HCT116 (cell line): ENCODE data around the gene TAX1BP1. TPM values are rescaled to one million over a fixed set of nuclear protein-coding genes. Genes with fewer than 3 reads are reported as not detected.

Experiments used
- ATAC-seq: fragments of 200-7000 bp; cut with Tn5 transposase; 2 replicates; pipeline ENCODE4 v1.9.1; 2020; ENCODE audit warnings: mild to moderate bottlenecking, moderate library complexity
- BruUV-seq: library from RNA; stranded (reverse); fragments of 400-500 nt; replicated peaks from 2 replicates; lab custom pipeline; 2021; lab: Mats Ljungman, UMichigan
- CTCF ChIA-PET: fragments of 300-600 bp; sonication (Branson Sonifier 250); formaldehyde crosslinking; loops from one replicate; lab custom pipeline; 2021; ENCODE audit warnings: antibody characterized with exemption; lab: Charles Lee
- POLR2A ChIA-PET: fragments of 300-600, 350-600 bp; sonication (Branson Sonifier 250); formaldehyde crosslinking; loops from one replicate; lab custom pipeline; 2021; ENCODE audit warnings: antibody characterized with exemption; lab: Charles Lee
- RAD21 ChIA-PET, 2 experiments: fragments of 300-600 bp; sonication (Branson Sonifier 250); formaldehyde crosslinking; loops; one replicate each; lab custom pipeline; 2023; ENCODE audit warnings: low total read pairs in 2 of 2; ENCODE audit not compliant: uncharacterized antibody in 2 of 2, unreplicated experiment in 2 of 2, low non-redundant PET in 1 of 2; lab: Charles Lee
- DNase-seq: peaks from one replicate; pipeline ENCODE4 v3.0.0-alpha.2; 2010; ENCODE audit warnings: low read depth, low spot score
- H2AFZ ChIP-seq: fragments of 200-600 bp; shearing (Covaris generic), sonication (generic); 2 replicates; pipeline ENCODE4 v1.6.1; 2017; ENCODE audit warnings: low read depth, mixed run types, mixed read lengths, antibody characterized with exemption, low read length; ENCODE audit not compliant: poor library complexity, severe bottlenecking
- H3K27ac ChIP-seq: 2 replicates; pipeline ENCODE4 v1.5.1; 2012; ENCODE audit warnings: low read depth, low read length
- H3K27me3 ChIP-seq: fragments of 200-600 bp; sonication (generic); 2 replicates; pipeline ENCODE4 v1.6.1; 2016; ENCODE audit warnings: mixed run types, low read length, mixed read lengths; ENCODE audit not compliant: insufficient read depth
- H3K36me3 ChIP-seq, 2 experiments: fragments of 200-500 bp in 1 of 2; fragments of 200-600 bp in 1 of 2; sonication (Bioruptor generic) in 1 of 2; sonication (generic) in 1 of 2; 2 replicates each; pipeline versions ENCODE4 v1.5.1 to v1.6.1; 2014 to 2016; ENCODE audit warnings: low read length in 2 of 2, inconsistent platforms in 1 of 2, mixed read lengths in 1 of 2, mixed run types in 1 of 2; ENCODE audit not compliant: insufficient read depth in 2 of 2, control insufficient read depth in 1 of 2
- H3K4me1 ChIP-seq, 2 experiments: fragments of 200-600 bp in 1 of 2; sonication (generic) in 1 of 2; 2 replicates each; pipeline versions ENCODE4 v1.5.1 to v1.6.1; 2012 to 2017; ENCODE audit warnings: low read length in 2 of 2, inconsistent platforms in 1 of 2, mild to moderate bottlenecking in 1 of 2, mixed read lengths in 1 of 2, mixed run types in 1 of 2, moderate library complexity in 1 of 2; ENCODE audit not compliant: insufficient read depth in 2 of 2, control insufficient read depth in 1 of 2
- H3K4me2 ChIP-seq: fragments of 200-600 bp; sonication (generic); 2 replicates; pipeline ENCODE4 v1.6.1; 2017; ENCODE audit warnings: mixed run types, low read length, mixed read lengths
- H3K4me3 ChIP-seq, 2 experiments: fragments of 200-600 bp in 1 of 2; sonication (generic) in 1 of 2; replicated peaks in 1 of 2; 2 replicates each; pipeline ENCODE4 v1.5.1; 2011 to 2016; ENCODE audit warnings: low read length in 2 of 2, control low read depth in 1 of 2, low read depth in 1 of 2, mild to moderate bottlenecking in 1 of 2, mixed read lengths in 1 of 2, mixed run types in 1 of 2
- H3K79me2 ChIP-seq: fragments of 200-600 bp; sonication (generic); 2 replicates; pipeline ENCODE4 v1.6.1; 2017; ENCODE audit warnings: mild to moderate bottlenecking, mixed run types, low read length, moderate library complexity, mixed read lengths; ENCODE audit not compliant: insufficient read depth
- H3K9ac ChIP-seq: fragments of 200-600 bp; sonication (generic); 2 replicates; pipeline ENCODE4 v1.6.1; 2016; ENCODE audit warnings: low read length, mixed read lengths
- H3K9me2 ChIP-seq: fragments of 200-600 bp; sonication (generic), shearing (Covaris generic); 2 replicates; pipeline ENCODE4 v1.6.1; 2017; ENCODE audit warnings: mixed run types, mild to moderate bottlenecking, moderate library complexity; ENCODE audit not compliant: insufficient read depth
- H3K9me3 ChIP-seq, 2 experiments: fragments of 200-500 bp in 1 of 2; fragments of 200-600 bp in 1 of 2; sonication (Bioruptor generic) in 1 of 2; sonication (generic) in 1 of 2; 2 replicates each; pipeline ENCODE4 v1.6.1; 2014 to 2017; ENCODE audit warnings: low read length in 2 of 2, mixed read lengths in 2 of 2, inconsistent platforms in 1 of 2, low read depth in 1 of 2, mild to moderate bottlenecking in 1 of 2, mixed run types in 1 of 2, moderate library complexity in 1 of 2; ENCODE audit not compliant: control insufficient read depth in 1 of 2, insufficient read depth in 1 of 2
- H4K20me1 ChIP-seq: fragments of 200-600 bp; sonication (generic), shearing (Covaris generic); 2 replicates; pipeline ENCODE4 v1.6.1; 2017; ENCODE audit warnings: mixed run types, mild to moderate bottlenecking, moderate library complexity; ENCODE audit not compliant: insufficient read depth
- CEBPB ChIP-seq: IDR thresholded peaks from 2 replicates; pipeline ENCODE4 v1.6.1; 2012; ENCODE audit warnings: low read depth
- CTCF ChIP-seq, 3 experiments: fragments of 200-600 bp in 1 of 3; sonication (generic) in 1 of 3; IDR thresholded peaks in 2 of 3; conservative IDR thresholded peaks in 1 of 3; 2 replicates each; pipeline ENCODE4 v1.5.1; 2012 to 2017; ENCODE audit warnings: low read depth in 2 of 3, low read length in 2 of 3, antibody characterized with exemption in 1 of 3, borderline replicate concordance in 1 of 3, control low read depth in 1 of 3, mild to moderate bottlenecking in 1 of 3, mixed read lengths in 1 of 3, mixed run types in 1 of 3, moderate library complexity in 1 of 3; ENCODE audit not compliant: insufficient read depth in 1 of 3
- EZH2 ChIP-seq: fragments of 200-600 bp; sonication (generic); IDR thresholded peaks from 2 replicates; pipeline ENCODE4 v1.6.1; 2017; ENCODE audit warnings: antibody characterized with exemption, mixed run types
- POLR2A ChIP-seq: IDR thresholded peaks from 2 replicates; pipeline ENCODE4 v1.7.0; 2011; ENCODE audit warnings: borderline replicate concordance; ENCODE audit not compliant: insufficient read depth, insufficient read length; ENCODE audit errors: extremely low read depth
- RAD21 ChIP-seq: IDR thresholded peaks from 2 replicates; pipeline ENCODE4 v1.6.1; 2012; ENCODE audit warnings: low read depth, mild to moderate bottlenecking
- REST ChIP-seq: IDR thresholded peaks from 2 replicates; pipeline ENCODE4 v1.6.1; 2012; ENCODE audit warnings: low read depth
- SP1 ChIP-seq: IDR thresholded peaks from 2 replicates; pipeline ENCODE4 v1.6.1; 2012; ENCODE audit warnings: low read depth
- ZBTB33 ChIP-seq: IDR thresholded peaks from 2 replicates; pipeline ENCODE4 v1.6.1; 2011; ENCODE audit warnings: mild to moderate bottlenecking, low read length, moderate library complexity; ENCODE audit not compliant: insufficient replicate concordance; ENCODE audit errors: extremely low read depth
- intact Hi-C: fragments of 100-400 bp; cut with micrococcal nuclease; formaldehyde crosslinking; loops from 2 replicates; pipeline ENCODE4 v1.10.0; 2022
- total RNA-seq: library from RNA; stranded (reverse); gene quantifications from one replicate; pipeline ENCODE4 v1.2.1, GENCODE V29; 2021; ENCODE audit not compliant: unreplicated experiment

The TAX1BP1 gene
- total RNA-seq, 1 experiment from 2014 or later: 68.1 TPM

GRCh38 chr7:27745064-27745583, 5.2 kb downstream of the TAX1BP1 start:
- H3K4me3 ChIP-seq: no peak overlapping the region

More at GRCh38 chr7:27745064-27745583, 5.2 kb downstream of the TAX1BP1 start:
- TF ChIP-seq SP1 (no peak), CTCF (IDR thresholded peaks at IDR 0.05 in 2 of 3, conservative IDR thresholded peaks at IDR 0.05 in 1 of 3; ENCODE audit: borderline replicate concordance in 1 of 3, insufficient read depth in 1 of 3, low read depth in 2 of 3, low read length in 2 of 3) (peak; percentile 68 to 71 (median 68)), ZBTB33 (no peak), EZH2 (no peak), RAD21 (peak; percentile 76), CEBPB (no peak), POLR2A (no peak), REST (no peak)
- TF ChIP-seq, all 23 proteins: peak for 2
- no TSS peak for BruUV-seq
- Histone ChIP-seq H3K27ac (peak overlapping the region; percentile 46; the same call in 1 of the 2 replicates), H3K9me2 (no peaks in the 10 kb centered on the region), H2AFZ (no peak overlapping the region), H3K36me3 (peaks cover 10 to 16% of the 10 kb centered on the region in 2 experiments), H4K20me1 (no peaks in the 10 kb centered on the region), H3K9ac (peak overlapping the region; percentile 44), H3K9me3 (no peaks in the 10 kb centered on the region), H3K4me1 (peaks cover 13 to 20% of the 10 kb centered on the region in 2 experiments), H3K27me3 (no peaks in the 10 kb centered on the region), H3K4me2 (peak overlapping the region; percentile 59), H3K79me2 (peaks cover 63% of the 10 kb centered on the region)
- ATAC-seq (peak; percentile 55), DNase-seq (peak; percentile 48)
- ChIA-PET RAD21 (interaction anchor here (1.0 to 1.6 kb wide), 5 partner anchors 29 to 549 kb away, joined by 3 to 6 read pairs (median 4); no protein-coding TSS in a partner anchor), POLR2A (no interaction called here), CTCF (interaction anchor here (0.5 to 2.7 kb wide), 8 partner anchors 15 to 549 kb away, joined by 3 to 22 read pairs (median 4); no protein-coding TSS in a partner anchor)
- intact Hi-C loops: loop anchor here (10.0 kb wide), 1 partner anchor 550 kb away; no protein-coding TSS in a partner anchor
